Measurements from ENCODE around the gene RASSF7.

DNA sequence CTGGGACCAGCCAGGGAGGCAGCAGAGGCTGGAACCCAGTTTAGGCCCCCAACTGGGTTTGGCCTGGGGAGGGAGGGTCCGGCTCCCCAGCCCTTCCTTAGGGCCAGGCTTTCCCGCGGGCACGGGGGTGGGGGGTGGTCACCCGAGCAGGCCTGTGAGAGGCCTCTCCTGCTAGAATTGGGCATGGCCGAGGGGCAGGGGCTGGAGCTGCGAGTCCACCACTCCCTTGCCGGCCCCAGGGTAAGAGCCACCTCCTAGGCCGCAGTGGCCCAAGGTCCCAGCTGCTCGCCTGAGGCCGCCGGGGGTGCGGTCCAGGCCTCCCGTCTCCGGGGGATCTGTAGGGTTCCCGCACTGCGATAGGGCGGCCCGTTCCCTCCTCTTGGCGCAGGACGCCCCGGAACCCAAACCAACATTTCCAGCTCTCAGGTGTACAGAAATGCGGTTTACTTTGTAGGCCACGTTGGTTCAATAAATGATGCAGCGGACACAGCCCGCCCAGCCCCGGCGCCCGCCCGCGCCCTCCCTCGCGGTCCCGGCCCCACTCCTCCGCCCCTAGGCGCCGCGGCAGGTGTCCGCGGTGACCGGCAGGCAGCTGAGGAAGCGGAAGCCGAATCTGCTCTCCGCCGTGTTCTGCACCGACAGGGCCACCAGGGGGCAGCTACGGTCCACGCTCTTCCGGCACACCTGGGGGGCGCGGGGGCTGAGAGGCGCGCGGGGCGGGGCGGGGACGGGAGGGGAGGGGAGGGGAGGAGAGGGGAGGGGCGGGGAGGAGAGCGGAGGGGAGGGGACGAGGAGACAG lies 6.1 kb upstream of the RASSF7 start:
- TF ChIP-seq, protein P1, sequence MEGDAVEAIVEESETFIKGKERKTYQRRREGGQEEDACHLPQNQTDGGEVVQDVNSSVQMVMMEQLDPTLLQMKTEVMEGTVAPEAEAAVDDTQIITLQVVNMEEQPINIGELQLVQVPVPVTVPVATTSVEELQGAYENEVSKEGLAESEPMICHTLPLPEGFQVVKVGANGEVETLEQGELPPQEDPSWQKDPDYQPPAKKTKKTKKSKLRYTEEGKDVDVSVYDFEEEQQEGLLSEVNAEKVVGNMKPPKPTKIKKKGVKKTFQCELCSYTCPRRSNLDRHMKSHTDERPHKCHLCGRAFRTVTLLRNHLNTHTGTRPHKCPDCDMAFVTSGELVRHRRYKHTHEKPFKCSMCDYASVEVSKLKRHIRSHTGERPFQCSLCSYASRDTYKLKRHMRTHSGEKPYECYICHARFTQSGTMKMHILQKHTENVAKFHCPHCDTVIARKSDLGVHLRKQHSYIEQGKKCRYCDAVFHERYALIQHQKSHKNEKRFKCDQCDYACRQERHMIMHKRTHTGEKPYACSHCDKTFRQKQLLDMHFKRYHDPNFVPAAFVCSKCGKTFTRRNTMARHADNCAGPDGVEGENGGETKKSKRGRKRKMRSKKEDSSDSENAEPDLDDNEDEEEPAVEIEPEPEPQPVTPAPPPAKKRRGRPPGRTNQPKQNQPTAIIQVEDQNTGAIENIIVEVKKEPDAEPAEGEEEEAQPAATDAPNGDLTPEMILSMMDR (IDR thresholded peaks at IDR 0.05; ENCODE audit: low read length) = peak; percentile 54
- no peak for TF ChIP-seq EZH2 (IDR thresholded peaks at IDR 0.05; ENCODE audit: borderline replicate concordance, low read length)
